ENCODE data around the gene SCCPDH.
"Not testable (repeated sequence)": the region's sequence is repeated elsewhere in the genome, so short reads cannot be mapped to it uniquely, and the experiment has no call there.

SCCPDH gene

DNA sequence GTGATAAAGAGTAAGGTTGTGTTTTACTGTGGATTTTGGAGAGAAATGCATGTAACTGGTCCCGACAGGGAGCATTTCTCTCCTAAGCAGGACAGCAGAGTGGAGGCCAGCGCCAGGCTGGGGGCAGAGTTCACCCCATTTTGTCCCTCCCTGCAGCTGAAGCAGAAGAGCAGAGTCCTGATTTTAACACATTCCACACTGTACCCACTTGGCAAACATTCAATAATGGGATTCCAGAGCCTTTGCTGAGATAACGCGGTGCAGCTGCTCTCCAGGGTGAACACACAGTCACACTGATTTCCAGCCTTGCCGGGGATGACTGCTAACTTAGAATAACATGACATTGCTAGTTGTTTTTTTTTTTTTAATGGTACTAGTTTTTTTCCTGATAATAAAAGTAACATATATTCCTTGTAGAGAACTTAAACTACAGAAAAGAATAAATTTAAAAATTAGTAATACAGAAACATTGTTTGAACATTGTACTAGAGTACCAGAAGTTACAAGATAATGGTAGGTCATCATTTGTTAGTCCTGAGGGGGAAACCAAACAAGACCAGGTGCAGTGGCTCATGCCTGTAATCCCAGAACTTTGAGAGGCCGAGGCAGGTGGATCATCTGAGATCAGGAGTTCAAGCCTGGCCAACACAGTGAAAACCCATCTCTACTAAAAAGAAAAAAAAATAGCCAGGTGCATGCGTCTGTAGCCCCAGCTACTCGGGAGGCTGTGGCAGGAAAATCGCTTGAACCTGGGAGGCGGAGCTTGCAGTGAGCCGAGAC lies 77.2 kb downstream of the SCCPDH start:
- DNase-seq, result peak in 1 of 3 experiments; percentile 20

DNA sequence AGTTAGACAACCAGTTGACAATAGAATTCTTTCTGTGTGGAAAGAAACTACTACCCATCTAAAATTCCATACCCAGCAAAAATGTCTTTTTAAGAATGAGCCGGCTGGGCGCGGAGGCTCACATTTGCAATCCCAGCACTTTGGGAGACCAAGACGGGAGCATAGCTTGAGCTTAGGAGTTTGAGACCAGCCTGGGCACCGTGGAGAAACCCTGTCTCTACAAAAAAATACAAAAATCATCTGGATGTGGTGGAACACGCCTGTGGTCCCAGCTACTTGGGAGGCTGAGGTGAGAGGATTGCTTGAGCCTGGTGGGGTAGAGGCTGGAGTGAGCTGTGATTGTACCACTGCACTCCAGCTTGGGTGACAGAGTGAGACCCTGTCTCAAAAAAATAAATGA lies 79.2 kb downstream of the SCCPDH start:
- no peak for DNase-seq

DNA sequence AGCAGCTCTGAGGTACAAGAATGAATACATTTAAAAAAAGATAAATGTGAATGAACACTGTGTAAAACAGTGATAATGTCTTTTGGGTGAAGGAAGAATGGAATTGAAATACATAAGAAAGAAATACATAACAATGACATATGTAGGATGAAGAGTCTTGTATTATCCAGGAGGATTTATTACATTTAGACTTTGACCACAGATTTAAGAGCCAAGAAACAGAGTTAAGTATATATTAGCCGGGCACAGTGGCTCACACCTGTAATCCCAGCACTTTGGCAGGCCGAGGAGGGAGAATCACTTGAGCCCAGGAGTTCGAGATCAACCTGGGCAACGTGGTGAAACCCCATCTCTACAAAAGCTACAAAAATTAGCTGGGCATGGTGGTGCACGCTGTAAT lies 79.7 kb downstream of the SCCPDH start:
- no peak for DNase-seq

DNA sequence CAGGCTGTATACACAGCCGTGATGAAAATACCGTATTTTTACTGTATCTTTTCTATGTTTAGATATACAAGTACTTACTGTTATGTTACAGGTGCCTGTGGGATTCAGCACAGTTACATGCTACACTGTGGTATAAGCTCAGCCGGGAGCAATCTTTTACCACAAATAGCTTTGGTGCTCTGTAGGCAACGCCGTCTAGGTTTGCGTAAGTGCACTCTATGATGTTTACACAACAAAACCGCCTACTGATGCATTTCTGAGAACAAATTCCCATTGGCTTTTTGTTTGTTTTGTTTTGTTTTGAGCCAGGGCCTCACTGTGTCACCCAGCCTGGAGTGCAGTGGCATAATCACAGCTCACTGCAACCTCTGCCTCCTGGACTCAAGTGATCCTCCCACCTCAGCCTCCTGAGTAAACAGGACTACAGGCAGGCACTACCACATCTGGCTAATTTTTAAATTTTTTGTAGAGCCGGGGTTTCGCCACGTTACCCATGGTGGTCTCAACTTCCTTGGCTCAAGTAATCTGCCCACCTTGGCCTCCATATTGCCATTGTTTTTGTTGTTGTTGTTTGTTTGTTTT lies 81.0 kb downstream of the SCCPDH start:
- peak in 2 of 3 experiments; percentile 10 to 23 for DNase-seq

DNA sequence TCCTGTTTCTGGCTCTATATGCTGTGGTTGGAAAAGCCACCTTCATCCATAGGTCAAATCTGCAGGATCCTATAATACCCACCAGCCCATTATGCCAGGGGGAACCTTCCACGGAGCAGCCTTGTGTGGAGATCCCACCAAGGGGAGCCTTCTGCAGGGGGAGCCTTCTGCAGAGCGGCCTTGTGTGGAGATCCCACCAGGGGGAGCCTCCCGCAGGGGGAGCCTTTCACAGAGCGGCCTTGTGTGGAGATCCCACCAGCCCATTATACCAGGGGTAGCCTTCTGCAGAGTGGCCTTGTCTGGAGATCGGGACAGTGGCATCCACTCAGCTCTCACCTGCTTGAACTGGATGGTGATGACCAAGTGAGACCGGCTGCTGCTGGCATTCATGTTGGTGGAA lies 85.3 kb downstream of the SCCPDH start:
- DNase-seq, result no peak

DNA sequence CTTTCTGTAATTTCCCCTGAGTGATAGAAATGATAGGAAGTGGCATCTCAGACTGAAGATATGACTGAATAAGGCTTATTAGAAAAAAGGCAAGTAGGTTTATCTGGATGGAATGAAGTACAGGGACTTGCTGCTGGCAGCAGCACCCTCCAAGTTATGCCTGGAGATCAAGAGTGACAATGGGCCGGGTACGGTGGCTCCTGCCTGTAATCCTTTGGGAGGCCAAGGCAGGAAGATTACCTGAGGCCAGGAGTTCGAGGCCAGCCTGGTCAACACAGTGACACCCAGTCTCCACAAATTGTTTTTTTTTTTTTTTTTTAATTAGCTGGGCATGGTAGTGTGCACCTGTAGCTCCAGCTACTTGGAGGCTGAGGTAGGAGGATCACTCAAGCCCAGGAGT lies 87.8 kb downstream of the SCCPDH start:
- no peak for DNase-seq

DNA sequence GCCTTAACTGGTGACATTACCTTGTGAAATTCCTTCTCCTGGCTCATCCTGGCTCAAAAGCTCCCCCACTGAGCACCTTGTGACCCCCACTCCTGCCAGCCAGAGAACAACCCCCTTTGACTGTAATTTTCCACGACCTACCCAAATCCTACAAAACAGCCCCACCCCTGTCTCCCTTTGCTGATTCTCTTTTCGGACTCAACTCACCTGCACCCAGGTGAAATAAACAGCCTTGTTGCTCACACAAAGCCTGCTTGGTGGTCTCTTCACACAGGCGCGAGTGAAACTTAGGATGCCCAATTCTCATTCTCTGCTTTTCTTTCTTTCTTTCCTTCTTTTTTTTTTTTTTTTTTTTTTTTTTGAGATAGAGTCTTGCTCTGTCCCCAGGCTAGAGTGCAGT lies 89.1 kb downstream of the SCCPDH start:
- not testable (repeated sequence) for DNase-seq

DNA sequence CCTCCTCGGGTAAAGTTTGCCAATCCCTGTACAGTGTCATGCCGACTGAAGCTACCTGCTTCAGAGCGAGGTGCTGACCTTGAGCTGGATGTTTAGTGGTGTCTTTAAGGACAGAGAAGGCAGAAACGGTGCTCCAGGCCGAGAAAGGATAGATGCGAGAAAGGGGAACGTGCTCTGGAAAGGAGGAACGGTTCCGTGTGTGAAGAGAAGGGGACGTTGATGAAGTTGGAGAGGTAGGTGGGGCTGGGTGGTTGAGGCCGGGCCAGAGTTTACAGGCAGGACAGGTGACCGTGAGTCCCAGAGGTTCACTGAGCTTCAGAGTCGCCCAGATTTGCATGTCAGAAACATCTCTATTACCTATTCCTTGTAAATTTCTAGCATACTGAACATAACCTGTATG lies 90.7 kb downstream of the SCCPDH start:
- no peak for DNase-seq

DNA sequence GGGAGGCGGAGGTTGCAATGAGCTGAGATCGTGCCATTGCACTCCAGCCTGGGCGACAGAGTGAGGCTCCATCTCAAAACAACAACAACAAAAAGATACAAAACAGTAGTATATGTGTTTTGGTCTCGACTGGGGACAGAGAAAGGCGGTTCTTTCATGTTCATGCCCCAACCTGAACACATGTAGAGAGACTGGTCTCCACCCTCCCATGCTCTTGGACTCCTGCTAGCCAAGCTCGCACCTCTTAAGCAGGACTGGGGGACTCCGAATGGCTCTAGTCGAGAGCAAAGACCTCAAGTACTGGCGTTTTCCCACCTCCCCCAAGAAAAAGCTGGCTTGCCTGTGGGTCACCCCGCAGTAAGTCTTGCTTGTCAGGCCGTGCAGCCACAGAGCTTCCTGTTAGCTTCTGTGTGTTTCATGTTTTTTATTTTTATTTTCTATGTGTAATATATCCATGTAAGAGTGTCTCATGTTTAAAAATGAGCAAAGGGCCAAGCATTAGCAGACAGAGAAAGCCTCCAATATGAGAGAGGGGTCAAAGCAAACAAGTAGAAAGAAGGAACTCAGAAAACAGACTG lies 91.6 kb downstream of the SCCPDH start:
- DNase-seq, result no peak
